SK-N-SH treated with all-trans-retinoic acid at 6 μM for 48 hours (cell line): ENCODE measurements around the gene HOXA4.

Source experiments
- ATAC-seq: fragments of 200-7000 bp; cut with Tn5 transposase; 3 replicates; pipeline ENCODE4 v1.9.1; 2020; ENCODE audit warnings: mild to moderate bottlenecking, moderate library complexity
- ARNTL ChIP-seq: fragments of 450-650 bp; formaldehyde crosslinking; IDR thresholded peaks from 2 replicates; pipeline ENCODE4 v1.5.0; 2020; ENCODE audit warnings: low read depth, mild to moderate bottlenecking, moderate library complexity, borderline replicate concordance
- BACH2 ChIP-seq: fragments of 250-450 bp; sonication (Bioruptor Pico); IDR thresholded peaks from 2 replicates; pipeline ENCODE4 v1.9.0; 2021; ENCODE audit warnings: mild to moderate bottlenecking, borderline replicate concordance
- CSDC2 ChIP-seq: fragments of 250-450 bp; sonication (Bioruptor Pico); IDR thresholded peaks from 2 replicates; pipeline ENCODE4 v1.5.0; 2020; ENCODE audit warnings: mild to moderate bottlenecking, moderate library complexity
- ESRRG ChIP-seq: fragments of 250-450 bp; sonication (Bioruptor Pico); IDR thresholded peaks from 2 replicates; pipeline ENCODE4 v1.6.1; 2021; ENCODE audit warnings: mild to moderate bottlenecking
- GLIS3 ChIP-seq: fragments of 250-450 bp; sonication (Bioruptor Pico); IDR thresholded peaks from 2 replicates; pipeline ENCODE4 v1.5.0; 2020; ENCODE audit warnings: mild to moderate bottlenecking, moderate library complexity
- ISL1 ChIP-seq: fragments of 250-450 bp; sonication (Bioruptor Pico); IDR thresholded peaks from 2 replicates; pipeline ENCODE4 v2.1.2; 2022; ENCODE audit warnings: mild to moderate bottlenecking, moderate library complexity
- OSR1 ChIP-seq: fragments of 250-450 bp; sonication (Bioruptor Pico); IDR thresholded peaks from 2 replicates; pipeline ENCODE4 v1.8.0; 2022; ENCODE audit warnings: moderate library complexity, mild to moderate bottlenecking, inconsistent platforms
- POU6F1 ChIP-seq: fragments of 250-450 bp; sonication (Bioruptor Pico); IDR thresholded peaks from 2 replicates; pipeline ENCODE4 v1.8.0; 2021; ENCODE audit warnings: low read depth, mild to moderate bottlenecking, moderate library complexity, borderline replicate concordance
- RARB ChIP-seq: fragments of 250-450 bp; sonication (Bioruptor Pico); IDR thresholded peaks from 2 replicates; pipeline ENCODE4 v1.8.0; 2021; ENCODE audit warnings: mild to moderate bottlenecking, moderate library complexity
- SNAI2 ChIP-seq: fragments of 250-450 bp; sonication (Bioruptor Pico); IDR thresholded peaks from 2 replicates; pipeline ENCODE4 v1.5.0; 2020; ENCODE audit warnings: mild to moderate bottlenecking, moderate library complexity
- TCF4 ChIP-seq: fragments of 250-450 bp; sonication (Bioruptor Pico); IDR thresholded peaks from 2 replicates; pipeline ENCODE4 v1.8.0; 2021; ENCODE audit warnings: mild to moderate bottlenecking, moderate library complexity, borderline replicate concordance
- ZFP3 ChIP-seq: fragments of 250-450 bp; sonication (Bioruptor Pico); IDR thresholded peaks from 2 replicates; pipeline ENCODE4 v1.5.0; 2020; ENCODE audit warnings: mild to moderate bottlenecking, moderate library complexity
- ZFP30 ChIP-seq: fragments of 450-650 bp; formaldehyde crosslinking; IDR thresholded peaks from 2 replicates; pipeline ENCODE4 v1.5.0; 2022; ENCODE audit warnings: mild to moderate bottlenecking, moderate library complexity
- ZNF565 ChIP-seq: fragments of 450-650 bp; formaldehyde crosslinking; conservative IDR thresholded peaks from 2 replicates; pipeline ENCODE4 v1.5.0; 2020; ENCODE audit warnings: low read depth, mild to moderate bottlenecking, moderate library complexity
- ZNF70 ChIP-seq: fragments of 450-650 bp; formaldehyde crosslinking; IDR thresholded peaks from 2 replicates; pipeline ENCODE4 v1.5.0; 2020; ENCODE audit warnings: mild to moderate bottlenecking, moderate library complexity
- ZNF8 ChIP-seq: fragments of 450-650 bp; formaldehyde crosslinking; IDR thresholded peaks from 2 replicates; pipeline ENCODE4 v1.5.0; 2020; ENCODE audit warnings: mild to moderate bottlenecking, moderate library complexity
- TF ChIP-seq, protein P1 (sequence below): fragments of 250-450 bp; sonication (Bioruptor Pico); IDR thresholded peaks from 2 replicates; pipeline ENCODE4 v1.5.1; 2021; ENCODE audit warnings: mild to moderate bottlenecking, moderate library complexity
- TF ChIP-seq, protein P2 (sequence below): fragments of 250-450 bp; sonication (Bioruptor Pico); IDR thresholded peaks from 2 replicates; pipeline ENCODE4 v1.5.1; 2020; ENCODE audit warnings: low read depth, mild to moderate bottlenecking, moderate library complexity
- TF ChIP-seq, protein P3 (sequence below): fragments of 250-450 bp; sonication (Bioruptor Pico); IDR thresholded peaks from 2 replicates; pipeline ENCODE4 v1.5.0; 2020; ENCODE audit warnings: mild to moderate bottlenecking, moderate library complexity
- TF ChIP-seq, protein P4 (sequence below): fragments of 250-450 bp; sonication (Bioruptor Pico); IDR thresholded peaks from 2 replicates; pipeline ENCODE4 v1.8.0; 2020; ENCODE audit warnings: mild to moderate bottlenecking, moderate library complexity, borderline replicate concordance

Gene HOXA4

DNA sequence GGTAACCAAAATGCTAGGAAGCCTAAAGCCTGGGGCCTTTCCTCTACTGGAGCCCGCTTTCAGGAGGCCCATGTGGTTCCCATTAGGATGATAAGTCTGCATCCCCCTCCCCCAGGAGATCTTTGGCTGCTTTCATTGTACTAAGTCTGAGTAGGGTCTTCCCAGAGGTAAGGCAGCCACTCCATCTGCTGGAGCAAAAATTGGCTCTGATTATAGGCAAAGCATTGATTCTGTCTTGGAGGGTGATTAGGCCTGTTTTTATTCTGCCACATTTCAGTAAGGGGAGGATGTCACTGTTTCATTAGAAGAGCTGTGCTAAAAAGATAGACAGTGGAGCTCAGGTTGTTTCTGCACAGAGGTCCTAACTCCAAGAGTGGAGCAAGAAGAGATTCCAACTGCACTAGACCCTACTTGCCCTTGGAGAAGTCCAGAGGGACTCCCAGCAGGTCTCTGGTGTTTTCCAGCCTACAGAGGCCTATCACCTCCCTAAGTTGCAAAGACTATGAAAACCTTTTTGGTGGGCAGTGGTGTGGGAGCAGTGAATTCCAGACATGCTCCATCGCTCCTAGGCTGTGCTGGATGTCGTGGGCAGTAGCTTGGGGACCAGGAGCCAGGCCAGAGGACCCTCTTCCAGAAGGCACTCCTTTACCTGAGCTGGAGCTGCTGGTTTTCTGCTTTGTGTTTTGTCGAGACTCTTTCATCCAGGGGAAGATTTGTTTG lies 20.9 kb downstream of the HOXA4 start:
- TF ChIP-seq ZFP3 (CRISPR knock-in tag): no peak
- TF ChIP-seq ISL1 (CRISPR knock-in tag): no peak
- TF ChIP-seq, protein P1, sequence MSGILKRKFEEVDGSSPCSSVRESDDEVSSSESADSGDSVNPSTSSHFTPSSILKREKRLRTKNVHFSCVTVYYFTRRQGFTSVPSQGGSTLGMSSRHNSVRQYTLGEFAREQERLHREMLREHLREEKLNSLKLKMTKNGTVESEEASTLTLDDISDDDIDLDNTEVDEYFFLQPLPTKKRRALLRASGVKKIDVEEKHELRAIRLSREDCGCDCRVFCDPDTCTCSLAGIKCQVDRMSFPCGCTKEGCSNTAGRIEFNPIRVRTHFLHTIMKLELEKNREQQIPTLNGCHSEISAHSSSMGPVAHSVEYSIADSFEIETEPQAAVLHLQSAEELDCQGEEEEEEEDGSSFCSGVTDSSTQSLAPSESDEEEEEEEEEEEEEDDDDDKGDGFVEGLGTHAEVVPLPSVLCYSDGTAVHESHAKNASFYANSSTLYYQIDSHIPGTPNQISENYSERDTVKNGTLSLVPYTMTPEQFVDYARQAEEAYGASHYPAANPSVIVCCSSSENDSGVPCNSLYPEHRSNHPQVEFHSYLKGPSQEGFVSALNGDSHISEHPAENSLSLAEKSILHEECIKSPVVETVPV (CRISPR knock-in tag): no peak
- no peak for TF ChIP-seq BACH2 (CRISPR knock-in tag)
- TF ChIP-seq RARB (CRISPR knock-in tag): no peak
- no peak for TF ChIP-seq GLIS3 (CRISPR knock-in tag)
- no peak for ATAC-seq

GRCh38 chr7:27108390-27109127 lies 22.0 kb downstream of the HOXA4 start:
- no peak for ATAC-seq
- TF ChIP-seq ZNF565 (CRISPR knock-in tag) (no peak), ESRRG (CRISPR knock-in tag) (no peak), GLIS3 (CRISPR knock-in tag) (no peak), ZFP30 (no peak), SNAI2 (no peak), CSDC2 (CRISPR knock-in tag) (no peak), ZNF70 (no peak), ZNF8 (no peak), OSR1 (CRISPR knock-in tag) (no peak), POU6F1 (CRISPR knock-in tag) (no peak), TCF4 (no peak), ARNTL (no peak), RARB (CRISPR knock-in tag) (no peak), ZFP3 (CRISPR knock-in tag) (no peak), ISL1 (CRISPR knock-in tag) (no peak)
- TF ChIP-seq, protein P2, sequence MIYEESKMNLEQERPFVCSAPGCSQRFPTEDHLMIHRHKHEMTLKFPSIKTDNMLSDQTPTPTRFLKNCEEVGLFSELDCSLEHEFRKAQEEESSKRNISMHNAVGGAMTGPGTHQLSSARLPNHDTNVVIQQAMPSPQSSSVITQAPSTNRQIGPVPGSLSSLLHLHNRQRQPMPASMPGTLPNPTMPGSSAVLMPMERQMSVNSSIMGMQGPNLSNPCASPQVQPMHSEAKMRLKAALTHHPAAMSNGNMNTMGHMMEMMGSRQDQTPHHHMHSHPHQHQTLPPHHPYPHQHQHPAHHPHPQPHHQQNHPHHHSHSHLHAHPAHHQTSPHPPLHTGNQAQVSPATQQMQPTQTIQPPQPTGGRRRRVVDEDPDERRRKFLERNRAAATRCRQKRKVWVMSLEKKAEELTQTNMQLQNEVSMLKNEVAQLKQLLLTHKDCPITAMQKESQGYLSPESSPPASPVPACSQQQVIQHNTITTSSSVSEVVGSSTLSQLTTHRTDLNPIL: no peak
- TF ChIP-seq, protein P3, sequence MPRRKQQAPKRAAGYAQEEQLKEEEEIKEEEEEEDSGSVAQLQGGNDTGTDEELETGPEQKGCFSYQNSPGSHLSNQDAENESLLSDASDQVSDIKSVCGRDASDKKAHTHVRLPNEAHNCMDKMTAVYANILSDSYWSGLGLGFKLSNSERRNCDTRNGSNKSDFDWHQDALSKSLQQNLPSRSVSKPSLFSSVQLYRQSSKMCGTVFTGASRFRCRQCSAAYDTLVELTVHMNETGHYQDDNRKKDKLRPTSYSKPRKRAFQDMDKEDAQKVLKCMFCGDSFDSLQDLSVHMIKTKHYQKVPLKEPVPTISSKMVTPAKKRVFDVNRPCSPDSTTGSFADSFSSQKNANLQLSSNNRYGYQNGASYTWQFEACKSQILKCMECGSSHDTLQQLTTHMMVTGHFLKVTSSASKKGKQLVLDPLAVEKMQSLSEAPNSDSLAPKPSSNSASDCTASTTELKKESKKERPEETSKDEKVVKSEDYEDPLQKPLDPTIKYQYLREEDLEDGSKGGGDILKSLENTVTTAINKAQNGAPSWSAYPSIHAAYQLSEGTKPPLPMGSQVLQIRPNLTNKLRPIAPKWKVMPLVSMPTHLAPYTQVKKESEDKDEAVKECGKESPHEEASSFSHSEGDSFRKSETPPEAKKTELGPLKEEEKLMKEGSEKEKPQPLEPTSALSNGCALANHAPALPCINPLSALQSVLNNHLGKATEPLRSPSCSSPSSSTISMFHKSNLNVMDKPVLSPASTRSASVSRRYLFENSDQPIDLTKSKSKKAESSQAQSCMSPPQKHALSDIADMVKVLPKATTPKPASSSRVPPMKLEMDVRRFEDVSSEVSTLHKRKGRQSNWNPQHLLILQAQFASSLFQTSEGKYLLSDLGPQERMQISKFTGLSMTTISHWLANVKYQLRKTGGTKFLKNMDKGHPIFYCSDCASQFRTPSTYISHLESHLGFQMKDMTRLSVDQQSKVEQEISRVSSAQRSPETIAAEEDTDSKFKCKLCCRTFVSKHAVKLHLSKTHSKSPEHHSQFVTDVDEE: no peak
- TF ChIP-seq, protein P1 (CRISPR knock-in tag): no peak
- TF ChIP-seq, protein P4, sequence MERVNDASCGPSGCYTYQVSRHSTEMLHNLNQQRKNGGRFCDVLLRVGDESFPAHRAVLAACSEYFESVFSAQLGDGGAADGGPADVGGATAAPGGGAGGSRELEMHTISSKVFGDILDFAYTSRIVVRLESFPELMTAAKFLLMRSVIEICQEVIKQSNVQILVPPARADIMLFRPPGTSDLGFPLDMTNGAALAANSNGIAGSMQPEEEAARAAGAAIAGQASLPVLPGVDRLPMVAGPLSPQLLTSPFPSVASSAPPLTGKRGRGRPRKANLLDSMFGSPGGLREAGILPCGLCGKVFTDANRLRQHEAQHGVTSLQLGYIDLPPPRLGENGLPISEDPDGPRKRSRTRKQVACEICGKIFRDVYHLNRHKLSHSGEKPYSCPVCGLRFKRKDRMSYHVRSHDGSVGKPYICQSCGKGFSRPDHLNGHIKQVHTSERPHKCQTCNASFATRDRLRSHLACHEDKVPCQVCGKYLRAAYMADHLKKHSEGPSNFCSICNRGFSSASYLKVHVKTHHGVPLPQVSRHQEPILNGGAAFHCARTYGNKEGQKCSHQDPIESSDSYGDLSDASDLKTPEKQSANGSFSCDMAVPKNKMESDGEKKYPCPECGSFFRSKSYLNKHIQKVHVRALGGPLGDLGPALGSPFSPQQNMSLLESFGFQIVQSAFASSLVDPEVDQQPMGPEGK (CRISPR knock-in tag): no peak
